GM19240 (cell line): ENCODE measurements around the gene KCTD2.
"Not testable (repeated sequence)": the region's sequence is repeated elsewhere in the genome, so short reads cannot be mapped to it uniquely, and the experiment has no call there.

Source experiments
- DNase-seq: peaks from one replicate; pipeline ENCODE4 v3.0.0; 2011; ENCODE audit warnings: low spot score; ENCODE audit not compliant: insufficient read length

The KCTD2 gene

GRCh38 chr17:75049706-75050105 is 2.7 kb downstream of the KCTD2 start:
- DNase-seq: no peak

GRCh38 chr17:75051941-75052340 is 4.9 kb downstream of the KCTD2 start:
- DNase-seq: no peak

- DNase-seq: no peak
Measured at GRCh38 chr17:75059369-75060345, 12.6 kb downstream of the KCTD2 start.

- no peak for DNase-seq
Measured at GRCh38 chr17:75060434-75061054, 13.5 kb downstream of the KCTD2 start.

- no peak for DNase-seq
Measured at GRCh38 chr17:75061055-75061438, 14.0 kb downstream of the KCTD2 start.

GRCh38 chr17:75061618-75062017 is 14.6 kb downstream of the KCTD2 start:
- no peak for DNase-seq

- DNase-seq: no peak
Measured at GRCh38 chr17:75063201-75063600, 16.2 kb downstream of the KCTD2 start.

GRCh38 chr17:75063626-75064025 is 16.6 kb downstream of the KCTD2 start:
- no peak for DNase-seq

GRCh38 chr17:75064040-75064439 is 17.0 kb downstream of the KCTD2 start:
- DNase-seq: no peak

GRCh38 chr17:75064460-75064859 is 17.4 kb downstream of the KCTD2 start:
- DNase-seq: no peak

GRCh38 chr17:75064867-75065561 is 18.0 kb downstream of the KCTD2 start:
- no peak for DNase-seq

- no peak for DNase-seq
Measured at GRCh38 chr17:75065562-75066151, 18.6 kb downstream of the KCTD2 start.

- no peak for DNase-seq
Measured at GRCh38 chr17:75067856-75068255, 20.8 kb downstream of the KCTD2 start.

- no peak for DNase-seq
Measured at GRCh38 chr17:75068750-75069149, 21.7 kb downstream of the KCTD2 start.

- no peak for DNase-seq
Measured at GRCh38 chr17:75069783-75070182, 22.8 kb downstream of the KCTD2 start.

GRCh38 chr17:75071478-75072271 is 24.6 kb downstream of the KCTD2 start:
- DNase-seq: not testable (repeated sequence)

GRCh38 chr17:75072909-75073308 is 25.9 kb downstream of the KCTD2 start:
- not testable (repeated sequence) for DNase-seq

- DNase-seq: no peak
Measured at GRCh38 chr17:75073618-75074047, 26.6 kb downstream of the KCTD2 start.

- no peak for DNase-seq
Measured at GRCh38 chr17:75074532-75074931, 27.5 kb downstream of the KCTD2 start.

- DNase-seq: no peak
Measured at GRCh38 chr17:75075597-75076336, 28.7 kb downstream of the KCTD2 start.
